ENCODE measurements around the gene IVL. TPM values are rescaled to one million over a fixed set of nuclear protein-coding genes. Genes with fewer than 3 reads are reported as not detected.

IVL gene
- total and polyA plus RNA-seq, 2 donors from 2014 or later = not detected

DNA sequence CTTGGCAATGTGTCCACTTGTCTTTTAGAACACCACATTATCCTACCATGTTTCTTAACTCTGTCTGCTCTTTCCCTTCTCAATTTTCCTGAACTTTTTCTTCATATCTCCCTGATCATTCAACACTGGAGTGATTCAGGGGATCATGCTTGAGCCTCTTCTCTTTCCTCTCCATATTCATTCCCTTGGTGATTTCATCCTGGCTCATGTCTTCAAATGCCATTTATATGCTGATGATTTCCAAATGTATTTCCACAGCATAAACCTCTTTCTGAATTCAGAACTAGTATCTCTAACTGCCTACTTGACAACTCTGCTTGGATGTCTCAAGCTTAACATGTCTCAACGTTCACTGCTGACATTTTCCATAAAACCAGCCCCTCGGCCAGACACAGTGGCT lies 8.5 kb upstream of the IVL start:
- H3K9ac ChIP-seq (ENCODE audit: low read length in 3 of 3) = no peak overlapping the region
- DNase-seq = no peak
- H3K36me3 ChIP-seq (ENCODE audit: control insufficient read depth in 2 of 3, insufficient read depth in 3 of 3, low read length in 3 of 3) = no peaks in the 10 kb centered on the region
- no peak for FAIRE-seq
- no peaks in the 10 kb centered on the region for H3K4me1 ChIP-seq (ENCODE audit: control insufficient read depth in 2 of 3, insufficient read depth in 2 of 3, low read depth in 1 of 3, low read length in 3 of 3)
- no peak overlapping the region for H3K27ac ChIP-seq (ENCODE audit: low read depth in 2 of 2, low read length in 2 of 2)
- TF ChIP-seq, protein P1, sequence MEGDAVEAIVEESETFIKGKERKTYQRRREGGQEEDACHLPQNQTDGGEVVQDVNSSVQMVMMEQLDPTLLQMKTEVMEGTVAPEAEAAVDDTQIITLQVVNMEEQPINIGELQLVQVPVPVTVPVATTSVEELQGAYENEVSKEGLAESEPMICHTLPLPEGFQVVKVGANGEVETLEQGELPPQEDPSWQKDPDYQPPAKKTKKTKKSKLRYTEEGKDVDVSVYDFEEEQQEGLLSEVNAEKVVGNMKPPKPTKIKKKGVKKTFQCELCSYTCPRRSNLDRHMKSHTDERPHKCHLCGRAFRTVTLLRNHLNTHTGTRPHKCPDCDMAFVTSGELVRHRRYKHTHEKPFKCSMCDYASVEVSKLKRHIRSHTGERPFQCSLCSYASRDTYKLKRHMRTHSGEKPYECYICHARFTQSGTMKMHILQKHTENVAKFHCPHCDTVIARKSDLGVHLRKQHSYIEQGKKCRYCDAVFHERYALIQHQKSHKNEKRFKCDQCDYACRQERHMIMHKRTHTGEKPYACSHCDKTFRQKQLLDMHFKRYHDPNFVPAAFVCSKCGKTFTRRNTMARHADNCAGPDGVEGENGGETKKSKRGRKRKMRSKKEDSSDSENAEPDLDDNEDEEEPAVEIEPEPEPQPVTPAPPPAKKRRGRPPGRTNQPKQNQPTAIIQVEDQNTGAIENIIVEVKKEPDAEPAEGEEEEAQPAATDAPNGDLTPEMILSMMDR (IDR thresholded peaks at IDR 0.05; ENCODE audit: borderline replicate concordance, extremely low read depth, insufficient read depth) = no peak
- no peaks in the 10 kb centered on the region for H3K27me3 ChIP-seq (ENCODE audit: control insufficient read depth, insufficient read depth, low read length)
- intact Hi-C loops (cut with DNase I) = no loop called here
- H3K4me3 ChIP-seq (ENCODE audit: low read length in 3 of 3) = no peak overlapping the region
- H3K9me3 ChIP-seq (ENCODE audit: control insufficient read depth in 2 of 3, insufficient read depth in 1 of 3, low read length in 3 of 3) = no peaks in the 10 kb centered on the region

- H3K36me3 ChIP-seq (ENCODE audit: control insufficient read depth in 2 of 3, insufficient read depth in 3 of 3, low read length in 3 of 3) = no peaks in the 10 kb centered on the region
- no peak overlapping the region for H3K4me3 ChIP-seq (ENCODE audit: low read length in 3 of 3)
- DNase-seq = no peak
- no peaks in the 10 kb centered on the region for H3K27me3 ChIP-seq (ENCODE audit: control insufficient read depth, insufficient read depth, low read length)
- no peak overlapping the region for H3K27ac ChIP-seq (ENCODE audit: low read depth in 2 of 2, low read length in 2 of 2)
- H3K9ac ChIP-seq (ENCODE audit: low read length in 3 of 3) = no peak overlapping the region
- no peaks in the 10 kb centered on the region for H3K4me1 ChIP-seq (ENCODE audit: control insufficient read depth in 2 of 3, insufficient read depth in 2 of 3, low read depth in 1 of 3, low read length in 3 of 3)
- no peaks in the 10 kb centered on the region for H3K9me3 ChIP-seq (ENCODE audit: control insufficient read depth in 2 of 3, insufficient read depth in 1 of 3, low read length in 3 of 3)
- TF ChIP-seq, protein P1 (IDR thresholded peaks at IDR 0.05; ENCODE audit: borderline replicate concordance, extremely low read depth, insufficient read depth) = no peak
- intact Hi-C loops (cut with DNase I) = no loop called here
- FAIRE-seq = no peak
Measured at GRCh38 chr1:152901631-152902030, 6.7 kb upstream of the IVL start.

GRCh38 chr1:152902636-152903035 lies 5.7 kb upstream of the IVL start:
- DNase-seq = peak in 4 of 5 donors; percentile 42 to 82 (median 75)
- TF ChIP-seq, protein P1 (IDR thresholded peaks at IDR 0.05; ENCODE audit: borderline replicate concordance, extremely low read depth, insufficient read depth) = no peak
- H3K9ac ChIP-seq (ENCODE audit: low read length in 3 of 3) = no peak overlapping the region
- no peaks in the 10 kb centered on the region for H3K27me3 ChIP-seq (ENCODE audit: control insufficient read depth, insufficient read depth, low read length)
- no peak overlapping the region for H3K4me3 ChIP-seq (ENCODE audit: low read length in 3 of 3)
- intact Hi-C loops (cut with DNase I) = no loop called here
- no peaks in the 10 kb centered on the region for H3K36me3 ChIP-seq (ENCODE audit: control insufficient read depth in 2 of 3, insufficient read depth in 3 of 3, low read length in 3 of 3)
- no peak overlapping the region for H3K27ac ChIP-seq (ENCODE audit: low read depth in 2 of 2, low read length in 2 of 2)
- no peak for FAIRE-seq
- H3K9me3 ChIP-seq (ENCODE audit: control insufficient read depth in 2 of 3, insufficient read depth in 1 of 3, low read length in 3 of 3) = no peaks in the 10 kb centered on the region
- H3K4me1 ChIP-seq (ENCODE audit: control insufficient read depth in 2 of 3, insufficient read depth in 2 of 3, low read depth in 1 of 3, low read length in 3 of 3) = no peaks in the 10 kb centered on the region
